Rectal smooth muscle tissue (tissue), 1 donor: ENCODE measurements around the gene SRP54.
"Not testable (repeated sequence)": the region's sequence is repeated elsewhere in the genome, so short reads cannot be mapped to it uniquely, and the experiment has no call there.

Experiments
- H3K27ac ChIP-seq: one replicate; pipeline ENCODE4 v1.7.0; 2013; ENCODE audit warnings: low read depth, low read length, inconsistent platforms
- H3K27me3 ChIP-seq: one replicate; pipeline ENCODE4 v1.7.0; 2013; ENCODE audit warnings: low read length; ENCODE audit not compliant: control insufficient read depth, insufficient read depth
- H3K36me3 ChIP-seq: one replicate; pipeline ENCODE4 v1.7.0; 2013; ENCODE audit warnings: low read length; ENCODE audit not compliant: control insufficient read depth, insufficient read depth
- H3K4me1 ChIP-seq: one replicate; pipeline ENCODE4 v1.7.0; 2013; ENCODE audit warnings: low read length; ENCODE audit not compliant: control insufficient read depth, insufficient read depth
- H3K4me3 ChIP-seq: one replicate; pipeline ENCODE4 v1.7.0; 2013; ENCODE audit warnings: low read length
- H3K9ac ChIP-seq: one replicate; pipeline ENCODE4 v1.7.0; 2013; ENCODE audit warnings: low read length

Gene SRP54

GRCh38 chr14:35034944-35035554 lies 52.3 kb downstream of the SRP54 start:
- not testable (repeated sequence) for H3K9ac ChIP-seq, H3K36me3 ChIP-seq, H3K27me3 ChIP-seq, H3K4me1 ChIP-seq, H3K4me3 ChIP-seq, H3K27ac ChIP-seq

- not testable (repeated sequence) for H3K27me3 ChIP-seq, H3K4me1 ChIP-seq, H3K4me3 ChIP-seq, H3K27ac ChIP-seq, H3K36me3 ChIP-seq, H3K9ac ChIP-seq
Measured at GRCh38 chr14:35038312-35038711, 55.5 kb downstream of the SRP54 start.

GRCh38 chr14:35042632-35043031 lies 59.8 kb downstream of the SRP54 start:
- H3K36me3 ChIP-seq, result no peaks in the 10 kb centered on the region
- H3K9ac ChIP-seq, result no peak overlapping the region
- H3K4me1 ChIP-seq, result no peaks in the 10 kb centered on the region
- H3K4me3 ChIP-seq, result no peak overlapping the region
- H3K27me3 ChIP-seq, result no peaks in the 10 kb centered on the region
- H3K27ac ChIP-seq, result no peak overlapping the region

GRCh38 chr14:35043046-35043445 lies 60.3 kb downstream of the SRP54 start:
- Histone ChIP-seq H3K27me3 (no peaks in the 10 kb centered on the region), H3K4me3 (no peak overlapping the region), H3K27ac (no peak overlapping the region), H3K36me3 (no peaks in the 10 kb centered on the region), H3K9ac (no peak overlapping the region), H3K4me1 (peaks cover 2% of the 10 kb centered on the region)

- Histone ChIP-seq H3K36me3 (no peaks in the 10 kb centered on the region), H3K27me3 (no peaks in the 10 kb centered on the region), H3K4me1 (peaks cover 2% of the 10 kb centered on the region), H3K4me3 (peak overlapping the region; percentile 95), H3K9ac (peak overlapping the region; percentile 80), H3K27ac (peak overlapping the region; percentile 91)
Measured at GRCh38 chr14:35044939-35045797, 62.4 kb downstream of the SRP54 start.

GRCh38 chr14:35045798-35046047 lies 62.9 kb downstream of the SRP54 start:
- Histone ChIP-seq H3K4me1 (peaks cover 2% of the 10 kb centered on the region), H3K4me3 (peak overlapping the region; percentile 95), H3K36me3 (no peaks in the 10 kb centered on the region), H3K27ac (peak overlapping the region; percentile 91), H3K9ac (peak overlapping the region; percentile 80), H3K27me3 (no peaks in the 10 kb centered on the region)

- no peaks in the 10 kb centered on the region for H3K27me3 ChIP-seq
- H3K4me3 ChIP-seq, result peak within 1 kb of the TSS; percentile 95
- peaks cover 2% of the 10 kb centered on the region for H3K4me1 ChIP-seq
- peak within 1 kb of the TSS; percentile 80 for H3K9ac ChIP-seq
- H3K27ac ChIP-seq, result peak within 1 kb of the TSS; percentile 98
- no peaks in the 10 kb centered on the region for H3K36me3 ChIP-seq
Measured at GRCh38 chr14:35046048-35046750, 63.4 kb downstream of the SRP54 start, which contains the start of gene FAM177A1. Gene FAM177A1, plus strand, starts transcription at chr14:35046272. Its CDS starts 192 bp downstream, at chr14:35046464.

GRCh38 chr14:35046751-35047536 lies 64.2 kb downstream of the SRP54 start:
- Histone ChIP-seq H3K27ac (peak overlapping the region; percentile 98), H3K4me3 (peak overlapping the region; percentile 92), H3K27me3 (no peaks in the 10 kb centered on the region), H3K36me3 (no peaks in the 10 kb centered on the region), H3K9ac (peak overlapping the region; percentile 74), H3K4me1 (peaks cover 2% of the 10 kb centered on the region)

GRCh38 chr14:35047976-35048513 lies 65.3 kb downstream of the SRP54 start:
- no peak overlapping the region for H3K9ac ChIP-seq
- no peaks in the 10 kb centered on the region for H3K27me3 ChIP-seq
- no peak overlapping the region for H3K27ac ChIP-seq
- H3K4me1 ChIP-seq, result peaks cover 2% of the 10 kb centered on the region
- H3K36me3 ChIP-seq, result no peaks in the 10 kb centered on the region
- peak overlapping the region; percentile 92 for H3K4me3 ChIP-seq

- no peaks in the 10 kb centered on the region for H3K27me3 ChIP-seq
- no peaks in the 10 kb centered on the region for H3K36me3 ChIP-seq
- no peak overlapping the region for H3K27ac ChIP-seq
- no peak overlapping the region for H3K9ac ChIP-seq
- H3K4me1 ChIP-seq, result peaks cover 2% of the 10 kb centered on the region
- no peak overlapping the region for H3K4me3 ChIP-seq
Measured at GRCh38 chr14:35050652-35051051, 67.9 kb downstream of the SRP54 start.

- Histone ChIP-seq H3K27ac (no peak overlapping the region), H3K27me3 (no peaks in the 10 kb centered on the region), H3K4me3 (no peak overlapping the region), H3K4me1 (peaks cover 2% of the 10 kb centered on the region), H3K9ac (no peak overlapping the region), H3K36me3 (no peaks in the 10 kb centered on the region)
Measured at GRCh38 chr14:35051796-35052195, 69.0 kb downstream of the SRP54 start.

GRCh38 chr14:35052637-35053036 lies 69.8 kb downstream of the SRP54 start:
- H3K27ac ChIP-seq, result no peak overlapping the region
- H3K4me3 ChIP-seq, result no peak overlapping the region
- H3K36me3 ChIP-seq, result no peaks in the 10 kb centered on the region
- no peak overlapping the region for H3K9ac ChIP-seq
- no peaks in the 10 kb centered on the region for H3K27me3 ChIP-seq
- peaks cover 2% of the 10 kb centered on the region for H3K4me1 ChIP-seq
